Neural cell (in vitro differentiated cells): ENCODE data around the gene SRP68. TPM values are rescaled to one million over a fixed set of nuclear protein-coding genes. Genes with fewer than 3 reads are reported as not detected.

Experiments
- H2AFZ ChIP-seq: fragments of 200-600, 300-800 bp; sonication (generic), shearing (Covaris generic); 2 replicates; pipeline ENCODE4 v1.6.0; 2014; ENCODE audit warnings: low read depth, mild to moderate bottlenecking, antibody characterized with exemption, low read length, moderate library complexity
- H3F3A ChIP-seq: fragments of 200-600 bp; shearing (Covaris generic); 2 replicates; pipeline ENCODE4 v1.6.1; 2016; ENCODE audit warnings: mild to moderate bottlenecking, moderate library complexity, mixed read lengths, antibody characterized with exemption, low read length; ENCODE audit not compliant: insufficient read depth, poor library complexity, severe bottlenecking
- H3K27ac ChIP-seq: fragments of 200-600, 300-800 bp; sonication (generic), shearing (Covaris generic); 2 replicates; pipeline ENCODE4 v1.5.1; 2014; ENCODE audit warnings: mild to moderate bottlenecking, low read length, moderate library complexity
- H3K27me3 ChIP-seq: fragments of 300-800, 200-600 bp; sonication (generic), shearing (Covaris generic); 2 replicates; pipeline ENCODE4 v1.6.0; 2014; ENCODE audit warnings: mild to moderate bottlenecking, low read depth, low read length, moderate library complexity; ENCODE audit not compliant: insufficient read depth
- H3K36me3 ChIP-seq: fragments of 300-800, 200-600 bp; sonication (generic), shearing (Covaris generic); 2 replicates; pipeline ENCODE4 v1.5.1; 2014; ENCODE audit warnings: mild to moderate bottlenecking, antibody characterized with exemption, low read length, moderate library complexity; ENCODE audit not compliant: insufficient read depth
- H3K4me2 ChIP-seq: fragments of 300-800, 200-600 bp; sonication (generic), shearing (Covaris generic); 2 replicates; pipeline ENCODE4 v1.6.0; 2014; ENCODE audit warnings: mild to moderate bottlenecking, low read length
- H3K4me3 ChIP-seq: fragments of 300-800, 200-600 bp; sonication (generic), shearing (Covaris generic); 2 replicates; pipeline ENCODE4 v1.5.1; 2014; ENCODE audit warnings: mild to moderate bottlenecking, low read length, moderate library complexity
- H3K79me2 ChIP-seq: fragments of 200-600 bp; shearing (Covaris generic); replicated peaks from 2 replicates; pipeline ENCODE4 v1.6.0; 2014; ENCODE audit warnings: mild to moderate bottlenecking, low read length, moderate library complexity; ENCODE audit not compliant: insufficient read depth
- H3K9ac ChIP-seq: fragments of 300-800, 200-600 bp; sonication (generic), shearing (Covaris generic); 2 replicates; pipeline ENCODE4 v1.6.1; 2016; ENCODE audit warnings: mild to moderate bottlenecking, low read length, mixed read lengths
- H3K9me2 ChIP-seq: fragments of 200-600 bp; shearing (Covaris generic); 2 replicates; pipeline ENCODE4 v1.6.1; 2016; ENCODE audit warnings: mild to moderate bottlenecking, low read length, mixed read lengths; ENCODE audit not compliant: insufficient read depth
- H3K9me3 ChIP-seq: fragments of 200-600, 300-800 bp; sonication (generic), shearing (Covaris generic); 2 replicates; pipeline ENCODE4 v1.6.1; 2016; ENCODE audit warnings: mild to moderate bottlenecking, mixed run types, low read length, moderate library complexity, mixed read lengths
- H4K20me1 ChIP-seq: fragments of 200-600 bp; shearing (Covaris generic); 2 replicates; pipeline ENCODE4 v1.6.1; 2016; ENCODE audit warnings: mild to moderate bottlenecking, mixed run types; ENCODE audit not compliant: insufficient read depth
- EP300 ChIP-seq: fragments of 450-650 bp; conservative IDR thresholded peaks from 2 replicates; pipeline ENCODE4 v1.6.1; 2014; ENCODE audit warnings: antibody characterized with exemption, mild to moderate bottlenecking, moderate library complexity; ENCODE audit not compliant: poor library complexity, severe bottlenecking
- EZH2 ChIP-seq: fragments of 200-600, 300-800 bp; shearing (Covaris generic), sonication (generic); IDR thresholded peaks from 2 replicates; pipeline ENCODE4 v1.6.1; 2014; ENCODE audit warnings: antibody characterized with exemption, low read length, borderline replicate concordance, mild to moderate bottlenecking; ENCODE audit not compliant: insufficient read depth, poor library complexity, severe bottlenecking
- MXI1 ChIP-seq: fragments of 450-650 bp; conservative IDR thresholded peaks from 2 replicates; pipeline ENCODE4 v1.6.1; 2014; ENCODE audit warnings: antibody characterized with exemption, mild to moderate bottlenecking; ENCODE audit not compliant: poor library complexity, severe bottlenecking
- POLR2AphosphoS5 ChIP-seq: IDR thresholded peaks from 2 replicates; pipeline ENCODE4 v1.6.1; 2012
- RAD21 ChIP-seq: fragments of 450-650 bp; conservative IDR thresholded peaks from 2 replicates; pipeline ENCODE4 v1.6.1; 2014; ENCODE audit warnings: antibody characterized with exemption, mild to moderate bottlenecking, moderate library complexity
- SMC3 ChIP-seq: fragments of 450-650 bp; conservative IDR thresholded peaks from 2 replicates; pipeline ENCODE4 v1.6.1; 2014; ENCODE audit warnings: antibody characterized with exemption, mild to moderate bottlenecking, moderate library complexity; ENCODE audit not compliant: poor library complexity
- TAF1 ChIP-seq: IDR thresholded peaks from 2 replicates; pipeline ENCODE4 v1.6.1; 2012; ENCODE audit warnings: low read depth
- polyA plus RNA-seq: library from polyadenylated mRNA; depleted of rRNA; stranded (reverse); fragments of >200 nt; gene quantifications from 2 replicates; pipeline ENCODE4 v1.2.3, GENCODE V29; 2014
- TF ChIP-seq, protein P1 (sequence below): IDR thresholded peaks from 2 replicates; pipeline ENCODE4 v1.6.1; 2012; ENCODE audit warnings: borderline replicate concordance
- TF ChIP-seq, protein P2 (sequence below): fragments of 450-650 bp; IDR thresholded peaks from 2 replicates; pipeline ENCODE4 v1.5.1; 2014; ENCODE audit warnings: antibody characterized with exemption, mild to moderate bottlenecking, moderate library complexity; ENCODE audit not compliant: poor library complexity, severe bottlenecking

SRP68 gene
- polyA plus RNA-seq, 1 donor from 2014 or later = 26.3 TPM

DNA sequence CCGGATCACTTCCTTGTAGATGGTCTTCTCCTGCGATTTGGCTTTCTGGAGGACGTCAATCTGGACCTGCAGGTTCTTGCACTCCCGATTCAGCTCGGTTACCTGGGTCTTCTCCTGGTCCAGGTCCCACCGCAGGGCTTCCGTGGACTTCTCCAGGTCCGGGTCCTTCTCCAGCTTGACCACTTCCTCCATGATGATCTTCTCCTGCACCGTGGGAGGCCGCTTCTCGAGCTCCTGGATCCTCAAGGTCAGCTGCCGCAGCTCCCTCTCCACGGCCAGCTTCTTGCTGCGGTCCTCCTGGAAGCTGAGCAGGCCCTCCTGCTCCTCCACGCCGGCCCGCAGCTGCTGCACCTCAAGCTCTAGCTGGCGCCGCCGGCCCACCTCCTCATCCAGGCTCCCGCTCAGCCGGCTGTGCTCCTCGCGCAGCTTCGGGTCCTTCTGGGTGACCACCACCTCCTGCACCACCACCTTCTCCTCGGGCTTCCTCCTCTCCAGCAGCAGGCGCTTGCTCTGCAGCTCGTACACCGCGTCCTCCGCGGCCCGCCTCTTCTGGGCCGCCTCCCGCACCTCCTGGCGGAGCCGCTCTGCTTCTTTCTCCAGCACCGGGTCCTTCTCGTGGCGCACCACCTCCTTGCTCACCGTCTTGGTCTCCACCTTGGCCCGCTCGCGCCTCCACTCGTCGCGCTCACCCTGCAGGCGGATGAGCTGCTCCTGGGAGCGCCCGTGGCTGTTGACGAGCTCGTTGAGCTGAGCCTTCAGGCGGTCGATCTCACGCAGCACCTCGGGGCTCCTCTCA lies 63.5 kb downstream of the SRP68 start:
- Histone ChIP-seq H4K20me1 (no peaks in the 10 kb centered on the region), H3K9me2 (no peaks in the 10 kb centered on the region), H2AFZ (no peak overlapping the region), H3K27me3 (no peaks in the 10 kb centered on the region), H3K9me3 (no peaks in the 10 kb centered on the region), H3F3A (no peaks in the 10 kb centered on the region), H3K4me3 (no peak overlapping the region), H3K9ac (no peak overlapping the region), H3K4me2 (no peak overlapping the region), H3K36me3 (no peaks in the 10 kb centered on the region), H3K79me2 (no peaks in the 10 kb centered on the region), H3K27ac (no peak overlapping the region)
- TF ChIP-seq EZH2 = no peak
- no peak for TF ChIP-seq RAD21

DNA sequence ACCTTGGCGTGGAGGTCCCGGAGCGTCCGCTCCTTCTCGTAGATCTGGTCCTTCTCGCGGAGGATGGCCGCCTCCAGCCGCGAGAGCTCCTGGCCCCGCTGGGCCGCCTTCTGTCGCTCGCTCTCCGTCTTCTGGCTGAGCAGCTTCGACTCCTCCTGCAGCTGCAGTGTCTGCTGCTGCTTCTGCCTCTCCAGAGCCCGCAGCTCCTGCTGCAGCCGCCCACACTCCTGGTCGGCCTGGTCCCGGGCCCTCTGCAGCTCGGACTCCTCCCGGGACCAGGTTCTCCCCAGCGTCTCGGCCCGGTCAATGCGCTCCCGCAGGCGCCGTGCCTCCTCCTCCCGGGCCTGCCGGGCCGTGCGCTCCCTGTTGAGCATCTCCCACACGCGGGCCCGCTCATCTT lies 64.1 kb downstream of the SRP68 start:
- no peaks in the 10 kb centered on the region for H3K79me2 ChIP-seq
- no peak overlapping the region for H2AFZ ChIP-seq
- no peak overlapping the region for H3K27ac ChIP-seq
- H3K27me3 ChIP-seq = no peaks in the 10 kb centered on the region
- TF ChIP-seq, protein P1, sequence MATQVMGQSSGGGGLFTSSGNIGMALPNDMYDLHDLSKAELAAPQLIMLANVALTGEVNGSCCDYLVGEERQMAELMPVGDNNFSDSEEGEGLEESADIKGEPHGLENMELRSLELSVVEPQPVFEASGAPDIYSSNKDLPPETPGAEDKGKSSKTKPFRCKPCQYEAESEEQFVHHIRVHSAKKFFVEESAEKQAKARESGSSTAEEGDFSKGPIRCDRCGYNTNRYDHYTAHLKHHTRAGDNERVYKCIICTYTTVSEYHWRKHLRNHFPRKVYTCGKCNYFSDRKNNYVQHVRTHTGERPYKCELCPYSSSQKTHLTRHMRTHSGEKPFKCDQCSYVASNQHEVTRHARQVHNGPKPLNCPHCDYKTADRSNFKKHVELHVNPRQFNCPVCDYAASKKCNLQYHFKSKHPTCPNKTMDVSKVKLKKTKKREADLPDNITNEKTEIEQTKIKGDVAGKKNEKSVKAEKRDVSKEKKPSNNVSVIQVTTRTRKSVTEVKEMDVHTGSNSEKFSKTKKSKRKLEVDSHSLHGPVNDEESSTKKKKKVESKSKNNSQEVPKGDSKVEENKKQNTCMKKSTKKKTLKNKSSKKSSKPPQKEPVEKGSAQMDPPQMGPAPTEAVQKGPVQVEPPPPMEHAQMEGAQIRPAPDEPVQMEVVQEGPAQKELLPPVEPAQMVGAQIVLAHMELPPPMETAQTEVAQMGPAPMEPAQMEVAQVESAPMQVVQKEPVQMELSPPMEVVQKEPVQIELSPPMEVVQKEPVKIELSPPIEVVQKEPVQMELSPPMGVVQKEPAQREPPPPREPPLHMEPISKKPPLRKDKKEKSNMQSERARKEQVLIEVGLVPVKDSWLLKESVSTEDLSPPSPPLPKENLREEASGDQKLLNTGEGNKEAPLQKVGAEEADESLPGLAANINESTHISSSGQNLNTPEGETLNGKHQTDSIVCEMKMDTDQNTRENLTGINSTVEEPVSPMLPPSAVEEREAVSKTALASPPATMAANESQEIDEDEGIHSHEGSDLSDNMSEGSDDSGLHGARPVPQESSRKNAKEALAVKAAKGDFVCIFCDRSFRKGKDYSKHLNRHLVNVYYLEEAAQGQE = no peak
- TF ChIP-seq, protein P2, sequence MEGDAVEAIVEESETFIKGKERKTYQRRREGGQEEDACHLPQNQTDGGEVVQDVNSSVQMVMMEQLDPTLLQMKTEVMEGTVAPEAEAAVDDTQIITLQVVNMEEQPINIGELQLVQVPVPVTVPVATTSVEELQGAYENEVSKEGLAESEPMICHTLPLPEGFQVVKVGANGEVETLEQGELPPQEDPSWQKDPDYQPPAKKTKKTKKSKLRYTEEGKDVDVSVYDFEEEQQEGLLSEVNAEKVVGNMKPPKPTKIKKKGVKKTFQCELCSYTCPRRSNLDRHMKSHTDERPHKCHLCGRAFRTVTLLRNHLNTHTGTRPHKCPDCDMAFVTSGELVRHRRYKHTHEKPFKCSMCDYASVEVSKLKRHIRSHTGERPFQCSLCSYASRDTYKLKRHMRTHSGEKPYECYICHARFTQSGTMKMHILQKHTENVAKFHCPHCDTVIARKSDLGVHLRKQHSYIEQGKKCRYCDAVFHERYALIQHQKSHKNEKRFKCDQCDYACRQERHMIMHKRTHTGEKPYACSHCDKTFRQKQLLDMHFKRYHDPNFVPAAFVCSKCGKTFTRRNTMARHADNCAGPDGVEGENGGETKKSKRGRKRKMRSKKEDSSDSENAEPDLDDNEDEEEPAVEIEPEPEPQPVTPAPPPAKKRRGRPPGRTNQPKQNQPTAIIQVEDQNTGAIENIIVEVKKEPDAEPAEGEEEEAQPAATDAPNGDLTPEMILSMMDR = no peak
- no peak for TF ChIP-seq EZH2
- TF ChIP-seq POLR2AphosphoS5 = no peak
- TF ChIP-seq RAD21 = no peak
- no peak for TF ChIP-seq EP300
- no peak for TF ChIP-seq SMC3
- no peak for TF ChIP-seq TAF1
- TF ChIP-seq MXI1 = no peak
- H3K9me2 ChIP-seq = no peaks in the 10 kb centered on the region
- H3K4me3 ChIP-seq = no peak overlapping the region
- no peak overlapping the region for H3K4me2 ChIP-seq
- no peaks in the 10 kb centered on the region for H4K20me1 ChIP-seq
- H3K36me3 ChIP-seq = no peaks in the 10 kb centered on the region
- H3K9me3 ChIP-seq = no peaks in the 10 kb centered on the region
- no peak overlapping the region for H3K9ac ChIP-seq
- H3F3A ChIP-seq = no peaks in the 10 kb centered on the region
